Neural crest cell (in vitro differentiated cells): ENCODE results near the gene MT1H. TPM values are rescaled to one million over a fixed set of nuclear protein-coding genes. Genes with fewer than 3 reads are reported as not detected.
"Not testable (repeated sequence)": the region's sequence is repeated elsewhere in the genome, so short reads cannot be mapped to it uniquely, and the experiment has no call there.

Experiments
- DNase-seq: peaks from one replicate; pipeline ENCODE4 v3.0.0; 2021; ENCODE audit warnings: low read depth, mixed read lengths, low spot score
- H3K27ac Mint-ChIP-seq: one replicate; pipeline ENCODE4 v1.8.0; 2021; ENCODE audit warnings: mild to moderate bottlenecking, mixed read lengths; ENCODE audit not compliant: unreplicated experiment
- H3K27me3 Mint-ChIP-seq: 2 replicates; pipeline ENCODE4 v1.8.0; 2021; ENCODE audit warnings: low read depth, mild to moderate bottlenecking, mixed read lengths
- H3K36me3 Mint-ChIP-seq: 2 replicates; pipeline ENCODE4 v1.8.0; 2021; ENCODE audit warnings: low read depth, mild to moderate bottlenecking, mixed read lengths
- H3K4me1 Mint-ChIP-seq: 2 replicates; pipeline ENCODE4 v1.8.0; 2021; ENCODE audit warnings: mixed read lengths
- H3K4me3 Mint-ChIP-seq: one replicate; pipeline ENCODE4 v1.8.0; 2021; ENCODE audit warnings: mild to moderate bottlenecking, mixed read lengths
- H3K9me3 Mint-ChIP-seq: 2 replicates; pipeline ENCODE4 v1.8.0; 2021; ENCODE audit warnings: mixed read lengths
- total RNA-seq: library from RNA; stranded (reverse); gene quantifications from 2 replicates; pipeline ENCODE4 v1.2.1, GENCODE V29; 2021
- TF ChIP-seq, protein P1 (sequence below): fragments of 200-600 bp; sonication (generic); conservative IDR thresholded peaks from 2 replicates; pipeline ENCODE4 v1.5.0; 2021; ENCODE audit warnings: antibody characterized with exemption, mild to moderate bottlenecking

MT1H gene
- total RNA-seq, 1 donor from 2014 or later: not detected

DNA sequence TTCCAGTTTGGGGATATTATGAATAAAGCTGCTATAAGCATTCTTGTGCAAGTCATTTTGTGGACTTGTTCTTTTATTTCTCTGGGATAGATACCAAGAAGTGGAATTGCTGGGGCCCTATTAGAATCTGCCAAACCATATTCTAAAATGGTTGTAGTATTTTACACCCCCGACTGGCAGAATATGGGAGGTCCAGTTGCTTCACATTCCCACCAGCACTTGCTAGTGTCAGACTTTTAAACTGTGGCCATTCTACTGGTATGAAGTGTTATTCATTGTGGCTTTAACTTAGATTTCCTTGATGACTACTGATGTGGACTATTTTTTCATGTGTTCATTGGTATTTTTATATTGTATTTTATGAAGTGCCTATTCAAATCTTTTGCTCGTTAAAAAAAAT, 42.2 kb downstream of the MT1H start:
- DNase-seq: no peak
- no peaks in the 10 kb centered on the region for H3K36me3 Mint-ChIP-seq
- H3K27me3 Mint-ChIP-seq: no peaks in the 10 kb centered on the region
- no peak overlapping the region for H3K27ac Mint-ChIP-seq
- H3K9me3 Mint-ChIP-seq: peaks cover 3% of the 10 kb centered on the region
- no peak overlapping the region for H3K4me3 Mint-ChIP-seq
- TF ChIP-seq, protein P1, sequence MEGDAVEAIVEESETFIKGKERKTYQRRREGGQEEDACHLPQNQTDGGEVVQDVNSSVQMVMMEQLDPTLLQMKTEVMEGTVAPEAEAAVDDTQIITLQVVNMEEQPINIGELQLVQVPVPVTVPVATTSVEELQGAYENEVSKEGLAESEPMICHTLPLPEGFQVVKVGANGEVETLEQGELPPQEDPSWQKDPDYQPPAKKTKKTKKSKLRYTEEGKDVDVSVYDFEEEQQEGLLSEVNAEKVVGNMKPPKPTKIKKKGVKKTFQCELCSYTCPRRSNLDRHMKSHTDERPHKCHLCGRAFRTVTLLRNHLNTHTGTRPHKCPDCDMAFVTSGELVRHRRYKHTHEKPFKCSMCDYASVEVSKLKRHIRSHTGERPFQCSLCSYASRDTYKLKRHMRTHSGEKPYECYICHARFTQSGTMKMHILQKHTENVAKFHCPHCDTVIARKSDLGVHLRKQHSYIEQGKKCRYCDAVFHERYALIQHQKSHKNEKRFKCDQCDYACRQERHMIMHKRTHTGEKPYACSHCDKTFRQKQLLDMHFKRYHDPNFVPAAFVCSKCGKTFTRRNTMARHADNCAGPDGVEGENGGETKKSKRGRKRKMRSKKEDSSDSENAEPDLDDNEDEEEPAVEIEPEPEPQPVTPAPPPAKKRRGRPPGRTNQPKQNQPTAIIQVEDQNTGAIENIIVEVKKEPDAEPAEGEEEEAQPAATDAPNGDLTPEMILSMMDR: no peak
- H3K4me1 Mint-ChIP-seq: no peaks in the 10 kb centered on the region

DNA sequence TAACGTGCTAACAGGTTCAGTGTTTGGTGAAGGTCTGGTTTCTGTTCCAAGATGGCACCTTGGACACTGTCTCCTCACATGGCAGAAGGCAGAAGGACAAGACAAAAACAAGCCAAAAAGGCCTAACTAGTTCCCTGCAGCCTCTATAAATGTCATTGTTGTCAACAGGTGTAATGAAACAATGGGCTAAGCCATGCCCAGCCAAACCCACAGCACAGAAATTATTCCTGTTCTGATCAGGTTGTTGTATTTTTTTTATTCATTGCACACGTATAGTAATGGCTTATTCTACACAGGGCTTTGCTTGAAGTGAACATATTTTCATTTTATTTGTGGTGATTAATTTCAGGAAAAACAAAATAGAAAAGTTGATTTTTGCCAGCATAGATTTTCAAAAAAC, 44.2 kb downstream of the MT1H start:
- H3K4me3 Mint-ChIP-seq: no peak overlapping the region
- TF ChIP-seq, protein P1: no peak
- DNase-seq: no peak
- H3K9me3 Mint-ChIP-seq: peaks cover 3% of the 10 kb centered on the region
- no peak overlapping the region for H3K27ac Mint-ChIP-seq
- H3K27me3 Mint-ChIP-seq: no peaks in the 10 kb centered on the region
- no peaks in the 10 kb centered on the region for H3K36me3 Mint-ChIP-seq
- no peaks in the 10 kb centered on the region for H3K4me1 Mint-ChIP-seq

DNA sequence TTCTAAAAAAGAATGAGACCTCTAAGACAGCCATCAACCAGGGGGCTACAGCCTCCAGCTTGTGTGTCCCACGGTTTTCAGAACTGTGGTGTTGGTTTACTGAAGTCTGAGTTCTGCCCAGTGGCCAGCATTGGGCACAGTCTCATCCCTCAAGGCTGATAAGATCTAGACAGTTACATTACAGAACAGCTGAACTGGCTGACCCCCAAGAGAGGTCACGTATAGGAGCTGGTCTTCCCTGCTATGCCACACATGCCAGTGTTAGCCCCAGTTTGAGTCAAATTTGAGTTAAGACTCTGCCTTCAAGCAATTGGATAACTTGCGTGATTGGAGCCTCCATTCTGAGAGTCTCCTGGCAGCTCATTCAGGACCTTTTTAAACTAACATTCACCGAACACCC, 45.5 kb downstream of the MT1H start:
- Mint-ChIP-seq H3K4me1 (no peaks in the 10 kb centered on the region), H3K9me3 (peaks cover 3% of the 10 kb centered on the region), H3K4me3 (no peak overlapping the region), H3K27me3 (peaks cover 3% of the 10 kb centered on the region), H3K27ac (no peak overlapping the region), H3K36me3 (no peaks in the 10 kb centered on the region)
- TF ChIP-seq, protein P1: no peak
- DNase-seq: no peak

DNA sequence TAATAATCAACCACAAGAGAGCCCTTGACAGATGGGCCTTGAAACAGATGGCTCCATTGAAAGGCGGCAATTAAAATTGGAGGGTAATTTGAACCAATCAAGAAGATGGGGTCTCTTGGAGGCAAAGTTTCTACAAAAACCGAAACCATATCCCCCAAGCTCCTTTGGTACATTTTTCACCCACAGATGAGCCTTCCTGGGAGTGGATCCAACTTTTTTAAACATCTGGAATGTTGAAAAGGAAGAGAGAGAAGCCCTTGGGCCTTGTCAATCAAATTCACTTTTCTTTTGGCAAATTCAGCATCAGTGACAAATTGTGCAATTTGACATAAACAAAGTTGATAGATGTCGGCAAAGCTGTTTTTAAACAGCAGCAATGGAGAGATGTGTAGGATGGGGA, 47.1 kb downstream of the MT1H start:
- H3K4me3 Mint-ChIP-seq: no peak overlapping the region

DNA sequence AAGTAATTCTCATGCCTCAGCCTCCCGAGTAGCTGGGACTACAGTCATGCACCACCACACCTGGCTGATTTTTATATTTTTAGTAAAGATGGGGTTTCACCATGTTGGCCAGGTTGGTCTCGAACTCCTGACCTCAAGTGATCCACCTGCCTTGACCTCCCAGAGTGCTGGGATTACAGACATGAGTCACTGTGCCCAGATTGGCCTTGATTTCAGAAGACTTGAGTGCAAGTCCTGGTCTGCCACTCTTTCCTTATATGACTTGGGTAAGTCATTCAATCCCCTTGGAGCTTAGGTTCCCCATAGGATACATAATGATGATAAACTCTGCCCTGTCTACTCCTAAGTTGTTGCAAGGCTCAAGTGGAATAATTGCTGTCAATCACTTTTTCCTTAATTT, 47.9 kb downstream of the MT1H start:
- not testable (repeated sequence) for H3K4me3 Mint-ChIP-seq, H3K9me3 Mint-ChIP-seq, DNase-seq, H3K36me3 Mint-ChIP-seq, H3K4me1 Mint-ChIP-seq, H3K27ac Mint-ChIP-seq
- peaks cover 21% of the 10 kb centered on the region for H3K27me3 Mint-ChIP-seq

More for the DNA sequence above, 47.1 kb downstream of the MT1H start:
- Mint-ChIP-seq H3K27ac (no peak overlapping the region), H3K9me3 (peaks cover 3% of the 10 kb centered on the region), H3K4me1 (no peaks in the 10 kb centered on the region), H3K36me3 (no peaks in the 10 kb centered on the region), H3K27me3 (peaks cover 15% of the 10 kb centered on the region)
- no peak for DNase-seq
- TF ChIP-seq, protein P1: no peak

Other genes starting within 250 kb of the MT1H start
- 64.7 and 66.4 TPM in 2 replicates for gene AMFR, start 244.3 kb upstream of the MT1H start, total RNA-seq
- 232 and 239 TPM in 2 replicates for gene NUDT21, start 218.5 kb upstream of the MT1H start, total RNA-seq
- gene OGFOD1, start 218.3 kb upstream of the MT1H start, total RNA-seq: 52.9 and 55.4 TPM in 2 replicates
- 44.9 and 48.6 TPM in 2 replicates for gene BBS2, start 149.8 kb upstream of the MT1H start, total RNA-seq
- not detected in 2 replicates for gene MT4, start 104.7 kb upstream of the MT1H start, total RNA-seq
- gene MT3, start 80.3 kb upstream of the MT1H start, total RNA-seq: not detected in 2 replicates
- 11.6 and 13.8 TPM in 2 replicates for gene MT2A, start 61.2 kb upstream of the MT1H start, total RNA-seq
- gene MT1E, start 44.0 kb upstream of the MT1H start, total RNA-seq: 0.49 and 0.59 TPM in 2 replicates
- not detected in 2 replicates for gene MT1M, start 37.2 kb upstream of the MT1H start, total RNA-seq
- not detected in 2 replicates for gene MT1A, start 31.1 kb upstream of the MT1H start, total RNA-seq
- gene MT1B, start 17.9 kb upstream of the MT1H start, total RNA-seq: not detected in 2 replicates
- 1.5 and 2.4 TPM in 2 replicates for gene MT1F, start 11.9 kb upstream of the MT1H start, total RNA-seq
- not detected in 2 replicates for gene MT1G, start 1.7 kb upstream of the MT1H start, total RNA-seq
- 13.2 and 18.8 TPM in 2 replicates for gene MT1X, start 12.7 kb downstream of the MT1H start, total RNA-seq
- gene NUP93, start 60.3 kb downstream of the MT1H start, total RNA-seq: 151 and 152 TPM in 2 replicates
- not detected in 2 replicates for gene SLC12A3, start 195.4 kb downstream of the MT1H start, total RNA-seq